ENCODE results near the gene STEAP1. TPM values are rescaled to one million over a fixed set of nuclear protein-coding genes. Genes with fewer than 3 reads are reported as not detected.

The STEAP1 gene
- total and polyA plus RNA-seq, 9 donors = 4.8 to 15.5 (median 10.5) TPM

DNA sequence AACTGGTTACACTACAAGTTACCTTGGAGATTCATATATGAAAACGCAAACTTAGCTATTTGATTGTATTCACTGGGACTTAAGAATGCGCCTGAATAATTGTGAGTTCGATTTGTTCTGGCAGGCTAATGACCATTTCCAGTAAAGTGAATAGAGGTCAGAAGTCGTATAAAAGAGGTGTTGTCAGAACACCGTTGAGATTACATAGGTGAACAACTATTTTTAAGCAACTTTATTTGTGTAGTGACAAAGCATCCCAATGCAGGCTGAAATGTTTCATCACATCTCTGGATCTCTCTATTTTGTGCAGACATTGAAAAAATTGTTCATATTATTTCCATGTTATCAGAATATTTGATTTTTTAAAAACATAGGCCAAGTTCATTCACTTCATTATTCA, 9.3 kb downstream of the STEAP1 start:
- Histone ChIP-seq H3K36me3 (no peaks in the 10 kb centered on the region), H3K27ac (no peak overlapping the region), H3K4me1 (ENCODE audit: insufficient read depth) (no peaks in the 10 kb centered on the region), H3K27me3 (no peaks in the 10 kb centered on the region), H3K4me3 (no peak overlapping the region), H3K9me3 (no peaks in the 10 kb centered on the region)
- TF ChIP-seq EP300 (IDR thresholded peaks at IDR 0.05) (no peak), POLR2A (IDR thresholded peaks at IDR 0.05) (no peak)
- TF ChIP-seq, protein P1, sequence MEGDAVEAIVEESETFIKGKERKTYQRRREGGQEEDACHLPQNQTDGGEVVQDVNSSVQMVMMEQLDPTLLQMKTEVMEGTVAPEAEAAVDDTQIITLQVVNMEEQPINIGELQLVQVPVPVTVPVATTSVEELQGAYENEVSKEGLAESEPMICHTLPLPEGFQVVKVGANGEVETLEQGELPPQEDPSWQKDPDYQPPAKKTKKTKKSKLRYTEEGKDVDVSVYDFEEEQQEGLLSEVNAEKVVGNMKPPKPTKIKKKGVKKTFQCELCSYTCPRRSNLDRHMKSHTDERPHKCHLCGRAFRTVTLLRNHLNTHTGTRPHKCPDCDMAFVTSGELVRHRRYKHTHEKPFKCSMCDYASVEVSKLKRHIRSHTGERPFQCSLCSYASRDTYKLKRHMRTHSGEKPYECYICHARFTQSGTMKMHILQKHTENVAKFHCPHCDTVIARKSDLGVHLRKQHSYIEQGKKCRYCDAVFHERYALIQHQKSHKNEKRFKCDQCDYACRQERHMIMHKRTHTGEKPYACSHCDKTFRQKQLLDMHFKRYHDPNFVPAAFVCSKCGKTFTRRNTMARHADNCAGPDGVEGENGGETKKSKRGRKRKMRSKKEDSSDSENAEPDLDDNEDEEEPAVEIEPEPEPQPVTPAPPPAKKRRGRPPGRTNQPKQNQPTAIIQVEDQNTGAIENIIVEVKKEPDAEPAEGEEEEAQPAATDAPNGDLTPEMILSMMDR (IDR thresholded peaks at IDR 0.05) = no peak
- DNase-seq = no peak
- WGBS, 3 donors = 94 to 96% (median 95%) methylated on average over 5 of the region's 5 CpGs
- intact Hi-C loops (cut with DNase I) = no loop called here

DNA sequence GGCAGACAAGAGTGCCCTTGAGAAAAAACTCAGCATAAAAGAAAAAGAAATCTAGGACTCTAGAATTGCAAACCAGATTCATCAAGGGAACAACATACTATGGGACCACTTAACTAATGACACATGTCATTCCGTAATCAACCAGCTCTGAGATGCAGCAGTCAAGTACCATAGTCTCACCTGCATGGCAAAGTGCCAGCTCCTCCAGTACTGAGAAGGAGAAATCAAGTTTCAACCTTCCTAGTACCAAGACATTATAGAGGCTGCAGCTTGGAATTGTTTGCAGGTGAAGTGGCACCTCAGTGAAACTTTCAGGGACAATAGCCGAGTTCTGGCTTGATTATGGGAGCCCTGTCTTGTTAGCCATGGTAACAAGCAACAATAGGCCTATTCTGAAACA, 11.5 kb downstream of the STEAP1 start:
- no peak for DNase-seq
- Histone ChIP-seq H3K9me3 (no peaks in the 10 kb centered on the region), H3K4me1 (ENCODE audit: insufficient read depth) (no peaks in the 10 kb centered on the region), H3K36me3 (no peaks in the 10 kb centered on the region), H3K27me3 (no peaks in the 10 kb centered on the region), H3K4me3 (no peak overlapping the region), H3K27ac (no peak overlapping the region)
- TF ChIP-seq EP300 (IDR thresholded peaks at IDR 0.05) (no peak), POLR2A (IDR thresholded peaks at IDR 0.05) (no peak)
- TF ChIP-seq, protein P1 (IDR thresholded peaks at IDR 0.05) = no peak
- intact Hi-C loops (cut with DNase I) = no loop called here
- whole genome bisulfite sequencing, 3 donors = 85 to 96% (median 92%) methylated on average over 2 of the region's 2 CpGs

DNA sequence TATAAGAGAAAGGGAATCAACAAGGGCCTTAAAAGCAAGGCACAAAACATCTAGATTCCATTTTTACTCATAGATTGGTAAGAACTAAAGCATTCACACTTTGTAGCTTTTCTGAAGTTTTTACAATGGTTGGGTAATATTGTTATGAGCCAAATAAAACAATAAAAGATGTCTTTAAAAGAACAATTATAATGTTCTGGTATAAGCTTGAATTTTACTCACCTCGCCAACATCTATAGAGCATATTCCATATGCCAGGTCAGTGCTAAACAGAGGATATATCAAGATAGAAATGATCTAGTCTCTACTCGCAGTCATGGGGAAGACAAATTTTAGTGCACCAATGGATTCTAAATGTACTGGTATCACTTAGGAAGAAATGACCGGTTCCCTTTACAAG, 11.9 kb downstream of the STEAP1 start:
- no peak for TF ChIP-seq EP300 (IDR thresholded peaks at IDR 0.05)
- TF ChIP-seq POLR2A (IDR thresholded peaks at IDR 0.05) = no peak
- TF ChIP-seq, protein P1 (IDR thresholded peaks at IDR 0.05) = no peak

DNA sequence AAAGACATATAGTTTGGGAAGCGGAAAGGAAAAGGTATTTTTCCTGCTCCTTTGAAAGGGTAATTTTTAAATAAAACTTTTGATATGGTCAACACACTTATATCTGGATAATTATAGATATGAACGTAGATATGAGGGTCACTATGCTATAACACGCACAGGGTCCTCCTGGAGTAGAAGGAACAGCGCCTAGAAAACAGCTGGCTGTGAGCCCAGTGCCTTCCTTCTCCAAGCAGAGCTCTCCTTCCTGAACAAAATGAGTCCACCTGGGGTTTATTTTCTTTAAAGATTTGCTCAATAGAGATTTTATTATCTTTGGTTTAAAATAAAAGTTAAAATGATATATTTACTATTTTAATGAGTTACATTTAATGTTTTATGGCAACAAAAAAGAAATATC, 13.1 kb downstream of the STEAP1 start:
- Histone ChIP-seq H3K36me3 (no peaks in the 10 kb centered on the region), H3K9me3 (no peaks in the 10 kb centered on the region), H3K27me3 (no peaks in the 10 kb centered on the region), H3K27ac (no peak overlapping the region), H3K4me3 (no peak overlapping the region), H3K4me1 (ENCODE audit: insufficient read depth) (no peaks in the 10 kb centered on the region)
- no peak for TF ChIP-seq EP300 (IDR thresholded peaks at IDR 0.05)
- TF ChIP-seq, protein P1 (IDR thresholded peaks at IDR 0.05) = no peak
- TF ChIP-seq POLR2A (IDR thresholded peaks at IDR 0.05) = no peak
- 48 to 63% (median 52%) methylated on average over 4 of the region's 4 CpGs for WGBS, 3 donors
- intact Hi-C loops (cut with DNase I) = no loop called here
- DNase-seq = no peak

More for the DNA sequence above, 11.9 kb downstream of the STEAP1 start:
- DNase-seq = no peak
- no peak overlapping the region for H3K27ac ChIP-seq
- no peak overlapping the region for H3K4me3 ChIP-seq
- intact Hi-C loops (cut with DNase I) = no loop called here
- H3K9me3 ChIP-seq = no peaks in the 10 kb centered on the region
- WGBS, 3 donors = 64 to 85% (median 81%) methylated on average over 3 of the region's 3 CpGs
- H3K4me1 ChIP-seq (ENCODE audit: insufficient read depth) = no peaks in the 10 kb centered on the region
- no peaks in the 10 kb centered on the region for H3K27me3 ChIP-seq
- no peaks in the 10 kb centered on the region for H3K36me3 ChIP-seq
